ENCODE measurements around the gene ERGIC2.

GRCh38 chr12:29398495-29398894, 17.5 kb upstream of the ERGIC2 start:
- TF ChIP-seq RAD21 (CRISPR knock-in tag; conservative IDR thresholded peaks at IDR 0.05 in 1 of 2, IDR thresholded peaks at IDR 0.05 in 1 of 2) (no peak), DPF2 (IDR thresholded peaks at IDR 0.05) (no peak), TEAD1 (CRISPR knock-in tag; IDR thresholded peaks at IDR 0.05) (no peak), FOSL1 (tag; conservative IDR thresholded peaks at IDR 0.05) (no peak), MTA3 (IDR thresholded peaks at IDR 0.05; ENCODE audit: borderline replicate concordance) (no peak), PPARD (CRISPR knock-in tag; IDR thresholded peaks at IDR 0.05) (no peak)
